Prostate gland (tissue), 2 donors: Measurements from ENCODE around the gene OR4S2. TPM values are rescaled to one million over a fixed set of nuclear protein-coding genes. Genes with fewer than 3 reads are reported as not detected.

ENCODE experiments used
- DNase-seq: peaks from one replicate; pipeline ENCODE4 v3.0.0-alpha.2; 2019; ENCODE audit warnings: low spot score
- H3K27ac ChIP-seq, 2 donors: fragments of 200-600 bp; sonication (generic); 2 replicates each; pipeline ENCODE4 v1.5.1; 2017 to 2019
- H3K27me3 ChIP-seq: fragments of 200-600 bp; sonication (generic); replicated peaks from 2 replicates; pipeline ENCODE4 v1.5.1; 2019; ENCODE audit not compliant: insufficient read depth
- H3K36me3 ChIP-seq, 2 donors: fragments of 200-600 bp; sonication (generic); 1 replicate in 1 of 2; 2 replicates in 1 of 2; pipeline versions ENCODE4 v1.5.1 to v1.8.1; 2017 to 2019
- H3K4me1 ChIP-seq: fragments of 200-600 bp; sonication (generic); replicated peaks from 2 replicates; pipeline ENCODE4 v1.5.1; 2019
- H3K4me3 ChIP-seq, 2 donors: fragments of 200-600 bp; sonication (generic); 2 replicates each; pipeline ENCODE4 v1.5.1; 2017 to 2019
- H3K9me3 ChIP-seq: fragments of 200-600 bp; sonication (generic); 2 replicates; pipeline ENCODE4 v1.5.1; 2017
- CTCF ChIP-seq, 4 experiments: fragments of 200-600 bp in 2 of 4; fragments of 450-650 bp in 2 of 4; sonication (generic) in 2 of 4; IDR thresholded peaks; 1 replicate in 3 of 4; 2 replicates in 1 of 4; pipeline ENCODE4 v1.5.1; 2016 to 2019; ENCODE audit warnings: antibody characterized with exemption in 4 of 4, mild to moderate bottlenecking in 2 of 4, moderate library complexity in 2 of 4
- POLR2A ChIP-seq: fragments of 450-650 bp; IDR thresholded peaks from one replicate; pipeline ENCODE4 v1.6.1; 2016; ENCODE audit warnings: antibody characterized with exemption, mild to moderate bottlenecking
- POLR2AphosphoS5 ChIP-seq: sonication (generic); formaldehyde crosslinking; IDR thresholded peaks from one replicate; pipeline ENCODE4 v1.6.1; 2017; ENCODE audit warnings: antibody characterized with exemption
- WGBS: methylation state at CpG from one replicate; pipeline ENCODE4 v1.1.5; 2018; 5-methylcytosine and 5-hydroxymethylcytosine counted together
- intact Hi-C: fragments of 100-400 bp; cut with DNase I; formaldehyde crosslinking; loops from one replicate; pipeline ENCODE4 v1.14.2; 2022
- total RNA-seq, 2 donors: library from RNA; depleted of rRNA; stranded (reverse); fragments of >200 nt; gene quantifications; one replicate each; pipeline ENCODE4 v1.1.0, GENCODE V29; 2016

Gene OR4S2
- total RNA-seq, 2 donors from 2014 or later, result not detected

GRCh38 chr11:55655096-55655495 is 7.0 kb downstream of the OR4S2 start:
- Histone ChIP-seq H3K4me3 (no peak overlapping the region), H3K36me3 (no peaks in the 10 kb centered on the region), H3K4me1 (no peaks in the 10 kb centered on the region), H3K27me3 (no peaks in the 10 kb centered on the region), H3K9me3 (no peaks in the 10 kb centered on the region), H3K27ac (no peak overlapping the region)
- TF ChIP-seq CTCF (IDR thresholded peaks at IDR 0.05) (no peak), POLR2A (no peak), POLR2AphosphoS5 (no peak)
- DNase-seq, result no peak
- intact Hi-C loops, result no loop called here

GRCh38 chr11:55658031-55658573 is 10.0 kb downstream of the OR4S2 start:
- no peaks in the 10 kb centered on the region for H3K36me3 ChIP-seq

GRCh38 chr11:55658608-55659007 is 10.5 kb downstream of the OR4S2 start:
- intact Hi-C loops, result no loop called here
- H3K27me3 ChIP-seq, result no peaks in the 10 kb centered on the region
- no peak for DNase-seq
- no peak overlapping the region for H3K27ac ChIP-seq
- no peaks in the 10 kb centered on the region for H3K36me3 ChIP-seq
- 69% methylated on average over 1 of the region's 1 CpG for WGBS
- no peaks in the 10 kb centered on the region for H3K4me1 ChIP-seq
- no peaks in the 10 kb centered on the region for H3K9me3 ChIP-seq
- H3K4me3 ChIP-seq, result no peak overlapping the region
- TF ChIP-seq POLR2AphosphoS5 (no peak), POLR2A (no peak), CTCF (IDR thresholded peaks at IDR 0.05) (no peak)

More at GRCh38 chr11:55658031-55658573, 10.0 kb downstream of the OR4S2 start:
- H3K4me1 ChIP-seq, result no peaks in the 10 kb centered on the region
- no peak overlapping the region for H3K4me3 ChIP-seq
- TF ChIP-seq POLR2A (no peak), POLR2AphosphoS5 (no peak), CTCF (IDR thresholded peaks at IDR 0.05) (no peak)
- H3K9me3 ChIP-seq, result no peaks in the 10 kb centered on the region
- intact Hi-C loops, result no loop called here
- H3K27ac ChIP-seq, result no peak overlapping the region
- DNase-seq, result no peak
- H3K27me3 ChIP-seq, result no peaks in the 10 kb centered on the region
- WGBS, result 88% methylated on average over 2 of the region's 2 CpGs

GRCh38 chr11:55661901-55662300 is 13.8 kb downstream of the OR4S2 start, which contains the start of gene OR4C6:
Gene OR4C6 (plus strand): TSS chr11:55662201. CDS start chr11:55665167, 2,966 bp downstream.
- no peaks in the 10 kb centered on the region for H3K9me3 ChIP-seq
- no peaks in the 10 kb centered on the region for H3K4me1 ChIP-seq
- H3K36me3 ChIP-seq, result no peaks in the 10 kb centered on the region
- no peak within 1 kb of the TSS for H3K4me3 ChIP-seq
- H3K27me3 ChIP-seq, result no peaks in the 10 kb centered on the region
- no peak for DNase-seq
- intact Hi-C loops, result no loop called here
- TF ChIP-seq POLR2A (no peak), POLR2AphosphoS5 (no peak), CTCF (IDR thresholded peaks at IDR 0.05) (no peak)
- 87% methylated on average over 1 of the region's 1 CpG for WGBS
- no peak within 1 kb of the TSS for H3K27ac ChIP-seq

GRCh38 chr11:55669376-55669775 is 21.2 kb downstream of the OR4S2 start:
- no peak for DNase-seq
- intact Hi-C loops, result no loop called here
- H3K4me1 ChIP-seq, result no peaks in the 10 kb centered on the region
- no peaks in the 10 kb centered on the region for H3K36me3 ChIP-seq
- no peaks in the 10 kb centered on the region for H3K9me3 ChIP-seq
- no peaks in the 10 kb centered on the region for H3K27me3 ChIP-seq
- H3K4me3 ChIP-seq, result no peak overlapping the region
- no peak overlapping the region for H3K27ac ChIP-seq
- WGBS, result 21% methylated on average over 2 of the region's 2 CpGs
- TF ChIP-seq POLR2A, result no peak
- no peak for TF ChIP-seq CTCF (IDR thresholded peaks at IDR 0.05)
- TF ChIP-seq POLR2AphosphoS5, result no peak
